Thoracic aorta (tissue), 2 donors: Measurements from ENCODE around the gene BPIFB4. TPM values are rescaled to one million over a fixed set of nuclear protein-coding genes. Genes with fewer than 3 reads are reported as not detected.
"Not testable (repeated sequence)": the region's sequence is repeated elsewhere in the genome, so short reads cannot be mapped to it uniquely, and the experiment has no call there.

Source experiments
- ATAC-seq: fragments of 150-250 bp; one replicate; pipeline ENCODE4 v1.8.0; 2017; ENCODE audit warnings: low read depth; ENCODE audit not compliant: insufficient number of reproducible peaks, low FRiP score
- DNase-seq: peaks from one replicate; pipeline ENCODE4 v3.0.0-alpha.2; 2020; ENCODE audit warnings: low spot score
- H3K27ac ChIP-seq, 2 donors: fragments of 200-600 bp; sonication (generic); 1 replicate in 1 of 2; 2 replicates in 1 of 2; pipeline ENCODE4 v1.5.1; 2016; ENCODE audit warnings: mild to moderate bottlenecking in 2 of 2, moderate library complexity in 2 of 2
- H3K27me3 ChIP-seq: fragments of 200-600 bp; sonication (generic); replicated peaks from 2 replicates; pipeline ENCODE4 v1.6.0; 2016; ENCODE audit warnings: mild to moderate bottlenecking; ENCODE audit not compliant: insufficient read depth
- H3K36me3 ChIP-seq: fragments of 200-600 bp; sonication (generic); one replicate; pipeline ENCODE4 v1.5.1; 2016
- H3K4me1 ChIP-seq, 2 donors: fragments of 200-600 bp; sonication (generic); 1 replicate in 1 of 2; 2 replicates in 1 of 2; pipeline versions ENCODE4 v1.5.1 to v1.6.0; 2016; ENCODE audit warnings: low read depth in 2 of 2, mild to moderate bottlenecking in 1 of 2; ENCODE audit not compliant: control insufficient read depth in 1 of 2
- H3K4me3 ChIP-seq: fragments of 200-600 bp; sonication (generic); 2 replicates; pipeline ENCODE4 v1.5.1; 2016; ENCODE audit warnings: mild to moderate bottlenecking
- H3K9me3 ChIP-seq: fragments of 200-600 bp; sonication (generic); 2 replicates; pipeline ENCODE4 v1.5.1; 2016
- CTCF ChIP-seq: fragments of 200-600 bp; sonication (generic); IDR thresholded peaks from one replicate; pipeline ENCODE4 v1.5.1; 2019; ENCODE audit warnings: antibody characterized with exemption
- total RNA-seq, 2 donors: library from RNA; depleted of rRNA; stranded (reverse); fragments of >200 nt; gene quantifications; one replicate each; pipeline versions ENCODE4 v1.1.0 to v1.2.3, GENCODE V29; 2016

BPIFB4 gene
- total RNA-seq, 2 donors from 2014 or later, result not detected

- ATAC-seq (no peak), DNase-seq (no peak)
- no peak overlapping the region for H3K4me3 ChIP-seq
- H3K4me1 ChIP-seq, result no peaks in the 10 kb centered on the region
- no peaks in the 10 kb centered on the region for H3K36me3 ChIP-seq
- H3K27me3 ChIP-seq, result no peaks in the 10 kb centered on the region
- no peaks in the 10 kb centered on the region for H3K9me3 ChIP-seq
- TF ChIP-seq CTCF, result no peak
- H3K27ac ChIP-seq, result no peak overlapping the region
These were observed 20.5 kb downstream of the BPIFB4 start for GRCh38 chr20:33099843-33100538.

GRCh38 chr20:33103556-33103955 lies 24.1 kb downstream of the BPIFB4 start:
- no peak for TF ChIP-seq CTCF
- no peak overlapping the region for H3K4me3 ChIP-seq
- ATAC-seq (no peak), DNase-seq (no peak)
- H3K9me3 ChIP-seq, result no peaks in the 10 kb centered on the region
- H3K36me3 ChIP-seq, result no peaks in the 10 kb centered on the region
- H3K27me3 ChIP-seq, result no peaks in the 10 kb centered on the region
- H3K4me1 ChIP-seq, result no peaks in the 10 kb centered on the region
- no peak overlapping the region for H3K27ac ChIP-seq

- Histone ChIP-seq H3K27me3 (no peaks in the 10 kb centered on the region), H3K4me3 (no peak overlapping the region), H3K27ac (no peak overlapping the region), H3K9me3 (no peaks in the 10 kb centered on the region), H3K4me1 (no peaks in the 10 kb centered on the region), H3K36me3 (no peaks in the 10 kb centered on the region)
- DNase-seq (no peak), ATAC-seq (no peak)
- TF ChIP-seq CTCF, result no peak
These were observed 24.9 kb downstream of the BPIFB4 start for GRCh38 chr20:33104336-33104735.

GRCh38 chr20:33105316-33105924 lies 26.0 kb downstream of the BPIFB4 start:
- H3K4me1 ChIP-seq, result no peaks in the 10 kb centered on the region
- no peak for TF ChIP-seq CTCF
- no peak overlapping the region for H3K27ac ChIP-seq
- no peak for DNase-seq
- H3K36me3 ChIP-seq, result no peaks in the 10 kb centered on the region
- no peak for ATAC-seq
- no peaks in the 10 kb centered on the region for H3K27me3 ChIP-seq
- no peak overlapping the region for H3K4me3 ChIP-seq
- H3K9me3 ChIP-seq, result no peaks in the 10 kb centered on the region

GRCh38 chr20:33106058-33106620 lies 26.7 kb downstream of the BPIFB4 start:
- not testable (repeated sequence) for H3K27ac ChIP-seq, H3K36me3 ChIP-seq, H3K4me1 ChIP-seq, ATAC-seq, DNase-seq, H3K9me3 ChIP-seq, H3K27me3 ChIP-seq, H3K4me3 ChIP-seq
